Prostate gland (tissue), 2 donors: ENCODE data around the gene NEURL1B. TPM values are rescaled to one million over a fixed set of nuclear protein-coding genes. Genes with fewer than 3 reads are reported as not detected.

Experiments
- DNase-seq: peaks from one replicate; pipeline ENCODE4 v3.0.0-alpha.2; 2019; ENCODE audit warnings: low spot score
- H3K27ac ChIP-seq, 2 donors: fragments of 200-600 bp; sonication (generic); 2 replicates each; pipeline ENCODE4 v1.5.1; 2017 to 2019
- H3K27me3 ChIP-seq: fragments of 200-600 bp; sonication (generic); replicated peaks from 2 replicates; pipeline ENCODE4 v1.5.1; 2019; ENCODE audit not compliant: insufficient read depth
- H3K36me3 ChIP-seq, 2 donors: fragments of 200-600 bp; sonication (generic); 1 replicate in 1 of 2; 2 replicates in 1 of 2; pipeline versions ENCODE4 v1.5.1 to v1.8.1; 2017 to 2019
- H3K4me1 ChIP-seq: fragments of 200-600 bp; sonication (generic); replicated peaks from 2 replicates; pipeline ENCODE4 v1.5.1; 2019
- H3K4me3 ChIP-seq, 2 donors: fragments of 200-600 bp; sonication (generic); 2 replicates each; pipeline ENCODE4 v1.5.1; 2017 to 2019
- H3K9me3 ChIP-seq: fragments of 200-600 bp; sonication (generic); 2 replicates; pipeline ENCODE4 v1.5.1; 2017
- POLR2A ChIP-seq: fragments of 450-650 bp; IDR thresholded peaks from one replicate; pipeline ENCODE4 v1.6.1; 2016; ENCODE audit warnings: antibody characterized with exemption, mild to moderate bottlenecking
- POLR2AphosphoS5 ChIP-seq: sonication (generic); formaldehyde crosslinking; IDR thresholded peaks from one replicate; pipeline ENCODE4 v1.6.1; 2017; ENCODE audit warnings: antibody characterized with exemption
- WGBS: methylation state at CpG from one replicate; pipeline ENCODE4 v1.1.5; 2018; 5-methylcytosine and 5-hydroxymethylcytosine counted together
- intact Hi-C: fragments of 100-400 bp; cut with DNase I; formaldehyde crosslinking; loops from one replicate; pipeline ENCODE4 v1.14.2; 2022
- total RNA-seq, 2 donors: library from RNA; depleted of rRNA; stranded (reverse); fragments of >200 nt; gene quantifications; one replicate each; pipeline ENCODE4 v1.1.0, GENCODE V29; 2016
- TF ChIP-seq, protein P1 (sequence below), 4 experiments: fragments of 200-600 bp in 2 of 4; fragments of 450-650 bp in 2 of 4; sonication (generic) in 2 of 4; IDR thresholded peaks; 1 replicate in 3 of 4; 2 replicates in 1 of 4; pipeline ENCODE4 v1.5.1; 2016 to 2019; ENCODE audit warnings: antibody characterized with exemption in 4 of 4, mild to moderate bottlenecking in 2 of 4, moderate library complexity in 2 of 4

Gene NEURL1B
- total RNA-seq, 2 donors from 2014 or later = 23.9 to 39.9 TPM

DNA sequence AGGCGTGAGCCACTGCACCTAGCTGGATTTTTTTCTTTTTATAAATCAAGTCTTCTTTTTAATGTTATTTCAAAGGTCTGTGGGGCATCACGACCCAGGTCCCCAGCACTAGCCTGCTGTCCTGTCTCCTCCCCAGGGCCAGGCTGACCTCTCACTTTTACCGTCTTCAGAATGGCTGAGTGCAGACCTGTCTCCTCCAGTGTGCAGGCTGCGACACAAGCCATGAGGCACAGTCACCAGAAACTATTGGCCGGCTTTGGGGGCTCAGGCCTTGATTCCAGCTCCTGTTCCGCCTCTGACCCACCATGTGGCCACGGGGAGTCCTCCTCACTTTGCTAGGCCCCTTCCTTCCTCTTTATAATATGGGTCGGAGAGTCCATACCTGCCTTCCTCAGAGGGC lies 46.6 kb upstream of the NEURL1B start:
- WGBS = 93% methylated on average over 8 of the region's 8 CpGs

DNA sequence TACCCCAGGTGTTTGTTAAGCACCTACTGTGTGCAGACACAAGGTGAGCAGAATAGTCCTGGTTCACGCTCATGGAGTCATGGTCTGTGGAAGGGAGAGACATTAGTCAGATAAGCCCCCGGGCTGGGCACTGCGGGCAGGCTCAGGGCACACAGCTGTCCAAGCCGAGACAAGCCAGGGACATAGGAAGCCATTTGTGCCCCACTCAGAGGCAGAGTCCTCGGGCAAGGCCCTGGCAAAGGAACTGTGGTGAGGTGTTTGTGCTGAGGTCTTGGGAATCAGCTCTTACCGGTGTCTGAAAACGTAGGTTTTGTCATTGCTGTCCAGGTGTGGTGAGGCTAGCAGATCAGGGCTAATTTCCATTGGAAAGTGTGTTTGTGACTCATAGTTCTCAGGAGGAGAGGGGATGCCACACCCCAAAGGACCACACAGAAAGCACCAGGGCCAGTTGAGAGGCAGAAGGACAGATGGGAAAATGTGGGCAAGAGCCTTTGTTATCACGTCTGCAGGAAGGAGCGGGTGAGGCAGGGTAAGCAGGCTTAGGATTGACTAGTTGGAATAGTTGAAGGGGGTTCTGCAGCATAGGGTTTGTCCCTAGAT lies 46.1 kb upstream of the NEURL1B start:
- DNase-seq = no peak
- Histone ChIP-seq H3K4me3 (no peak overlapping the region), H3K4me1 (no peaks in the 10 kb centered on the region), H3K27me3 (no peaks in the 10 kb centered on the region), H3K27ac (no peak overlapping the region), H3K36me3 (no peaks in the 10 kb centered on the region), H3K9me3 (no peaks in the 10 kb centered on the region)
- TF ChIP-seq POLR2AphosphoS5 (no peak), POLR2A (no peak)
- TF ChIP-seq, protein P1, sequence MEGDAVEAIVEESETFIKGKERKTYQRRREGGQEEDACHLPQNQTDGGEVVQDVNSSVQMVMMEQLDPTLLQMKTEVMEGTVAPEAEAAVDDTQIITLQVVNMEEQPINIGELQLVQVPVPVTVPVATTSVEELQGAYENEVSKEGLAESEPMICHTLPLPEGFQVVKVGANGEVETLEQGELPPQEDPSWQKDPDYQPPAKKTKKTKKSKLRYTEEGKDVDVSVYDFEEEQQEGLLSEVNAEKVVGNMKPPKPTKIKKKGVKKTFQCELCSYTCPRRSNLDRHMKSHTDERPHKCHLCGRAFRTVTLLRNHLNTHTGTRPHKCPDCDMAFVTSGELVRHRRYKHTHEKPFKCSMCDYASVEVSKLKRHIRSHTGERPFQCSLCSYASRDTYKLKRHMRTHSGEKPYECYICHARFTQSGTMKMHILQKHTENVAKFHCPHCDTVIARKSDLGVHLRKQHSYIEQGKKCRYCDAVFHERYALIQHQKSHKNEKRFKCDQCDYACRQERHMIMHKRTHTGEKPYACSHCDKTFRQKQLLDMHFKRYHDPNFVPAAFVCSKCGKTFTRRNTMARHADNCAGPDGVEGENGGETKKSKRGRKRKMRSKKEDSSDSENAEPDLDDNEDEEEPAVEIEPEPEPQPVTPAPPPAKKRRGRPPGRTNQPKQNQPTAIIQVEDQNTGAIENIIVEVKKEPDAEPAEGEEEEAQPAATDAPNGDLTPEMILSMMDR (IDR thresholded peaks at IDR 0.05) = no peak
- intact Hi-C loops = no loop called here
- 90% methylated on average over 9 of the region's 9 CpGs for WGBS

More for the DNA sequence above, 46.6 kb upstream of the NEURL1B start:
- DNase-seq = no peak
- no peaks in the 10 kb centered on the region for H3K4me1 ChIP-seq
- no peak overlapping the region for H3K27ac ChIP-seq
- H3K27me3 ChIP-seq = no peaks in the 10 kb centered on the region
- H3K9me3 ChIP-seq = no peaks in the 10 kb centered on the region
- TF ChIP-seq POLR2AphosphoS5 (no peak), POLR2A (no peak)
- TF ChIP-seq, protein P1 (IDR thresholded peaks at IDR 0.05) = no peak
- H3K4me3 ChIP-seq = no peak overlapping the region
- no peaks in the 10 kb centered on the region for H3K36me3 ChIP-seq
- intact Hi-C loops = no loop called here

DNA sequence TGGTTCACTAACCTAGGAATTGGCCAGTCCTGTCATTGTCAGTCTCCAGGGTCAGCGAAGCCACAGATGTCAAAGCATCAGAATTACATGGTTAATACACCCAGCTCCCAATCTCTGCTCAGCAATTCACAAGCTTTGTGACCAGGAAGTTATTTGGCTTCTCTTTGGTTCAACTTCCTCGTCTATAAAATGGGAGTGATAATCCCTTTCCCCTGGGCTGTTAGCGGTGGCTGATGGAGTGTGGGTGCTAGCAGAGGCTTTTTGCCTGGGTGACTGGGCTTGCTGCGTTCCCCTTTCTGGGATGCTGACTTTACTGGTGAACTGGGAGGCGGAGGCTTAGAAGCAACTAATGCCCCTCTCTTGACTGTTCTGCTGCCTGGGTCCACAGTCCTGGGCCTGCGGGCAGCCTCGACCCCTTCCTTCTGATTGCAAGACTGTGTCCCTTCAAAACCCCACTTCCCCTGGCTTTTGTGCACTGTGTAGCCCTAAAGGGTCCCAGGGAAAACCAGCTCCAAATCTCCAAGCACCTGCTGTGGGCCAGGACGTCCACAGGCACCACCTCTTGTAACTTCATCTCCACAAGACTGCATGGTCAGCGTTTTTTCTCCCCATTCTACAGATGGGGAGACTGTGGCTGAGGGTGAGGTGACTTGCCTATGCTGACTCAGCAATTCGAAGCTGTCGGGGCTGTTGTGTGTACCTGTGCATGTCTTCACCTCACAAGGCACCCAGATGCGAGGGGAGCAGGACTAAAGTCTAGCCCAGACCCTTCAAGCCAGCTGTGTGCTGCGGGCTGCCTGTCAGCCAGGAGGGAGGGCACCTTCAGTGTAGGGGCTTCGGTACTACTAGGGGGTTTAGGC lies 45.2 kb upstream of the NEURL1B start:
- Histone ChIP-seq H3K4me1 (no peaks in the 10 kb centered on the region), H3K27ac (no peak overlapping the region), H3K4me3 (no peak overlapping the region), H3K27me3 (no peaks in the 10 kb centered on the region), H3K36me3 (no peaks in the 10 kb centered on the region), H3K9me3 (no peaks in the 10 kb centered on the region)
- 85% methylated on average over 14 of the region's 14 CpGs for WGBS
- no peak for TF ChIP-seq POLR2A
- TF ChIP-seq, protein P1 (IDR thresholded peaks at IDR 0.05) = no peak
- TF ChIP-seq POLR2AphosphoS5 = no peak
- intact Hi-C loops = no loop called here
- DNase-seq = no peak

DNA sequence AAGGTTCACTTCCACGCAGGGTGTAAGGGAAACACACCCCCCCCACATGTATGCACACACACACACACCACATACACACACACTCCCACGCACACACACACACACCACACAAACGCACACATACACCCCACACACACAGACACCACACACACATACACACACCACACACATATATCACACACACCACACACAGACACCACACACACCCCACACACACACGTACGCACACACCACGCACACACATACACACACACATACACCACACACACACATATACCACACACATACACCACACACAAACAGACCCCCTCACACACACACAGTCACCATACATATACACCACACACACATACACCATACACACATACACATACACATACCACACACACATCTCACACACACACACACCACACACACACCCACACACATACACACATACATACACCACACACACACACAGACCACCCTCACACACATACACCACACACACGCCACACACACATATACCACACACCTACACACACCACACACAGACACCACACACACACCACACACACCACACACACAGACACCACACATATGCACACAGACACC lies 44.3 kb upstream of the NEURL1B start:
- DNase-seq = no peak
- H3K27ac ChIP-seq = no peak overlapping the region
- H3K4me3 ChIP-seq = no peak overlapping the region
- H3K27me3 ChIP-seq = no peaks in the 10 kb centered on the region
- intact Hi-C loops = no loop called here
- 89% methylated on average over 7 of the region's 7 CpGs for WGBS
- no peak for TF ChIP-seq POLR2AphosphoS5
- no peak for TF ChIP-seq POLR2A
- TF ChIP-seq, protein P1 (IDR thresholded peaks at IDR 0.05) = no peak
- H3K9me3 ChIP-seq = no peaks in the 10 kb centered on the region
- no peaks in the 10 kb centered on the region for H3K36me3 ChIP-seq
- no peaks in the 10 kb centered on the region for H3K4me1 ChIP-seq
